GM19238 (cell line): Measurements from ENCODE around the gene WHAMM.
"Not testable (repeated sequence)": the region's sequence is repeated elsewhere in the genome, so short reads cannot be mapped to it uniquely, and the experiment has no call there.

Experiments used
- DNase-seq: peaks from one replicate; pipeline ENCODE4 v3.0.0; 2011; ENCODE audit warnings: low spot score; ENCODE audit not compliant: insufficient read length

Gene WHAMM

DNA sequence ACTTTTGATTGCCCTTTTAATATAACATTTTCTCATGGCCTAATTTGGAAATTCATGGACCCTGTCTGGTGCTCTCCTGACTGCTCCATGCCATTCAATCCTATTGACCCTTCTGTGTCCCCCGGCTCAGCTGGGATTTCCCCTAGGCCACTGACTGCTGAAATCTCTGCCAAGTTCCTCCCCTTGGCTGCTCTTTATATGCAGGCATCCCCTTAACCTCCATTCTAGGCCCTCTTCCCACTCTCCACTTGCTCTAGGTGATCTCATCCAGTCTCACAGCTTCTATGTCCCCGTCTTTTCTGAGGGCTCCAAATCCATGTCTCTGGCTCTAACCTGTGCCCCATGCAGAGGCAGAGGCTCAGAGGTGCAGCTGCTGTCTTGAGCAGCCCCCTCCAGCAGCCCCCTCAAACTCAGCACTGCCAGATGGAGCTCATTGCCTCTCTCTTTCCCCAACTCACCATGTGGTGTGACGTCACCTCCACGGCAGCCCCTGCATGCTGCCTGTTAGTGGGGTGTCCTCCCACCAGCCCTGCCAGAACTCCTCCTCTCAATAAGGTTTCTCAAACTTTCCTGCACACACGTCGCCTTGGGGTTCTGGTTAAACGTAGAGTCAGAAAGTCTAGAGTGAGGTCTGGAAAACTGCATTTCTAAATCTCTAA, 10.1 kb upstream of the WHAMM start:
- DNase-seq = no peak

- no peak for DNase-seq
Measured at GRCh38 chr15:82802497-82802896, 6.9 kb upstream of the WHAMM start.

DNA sequence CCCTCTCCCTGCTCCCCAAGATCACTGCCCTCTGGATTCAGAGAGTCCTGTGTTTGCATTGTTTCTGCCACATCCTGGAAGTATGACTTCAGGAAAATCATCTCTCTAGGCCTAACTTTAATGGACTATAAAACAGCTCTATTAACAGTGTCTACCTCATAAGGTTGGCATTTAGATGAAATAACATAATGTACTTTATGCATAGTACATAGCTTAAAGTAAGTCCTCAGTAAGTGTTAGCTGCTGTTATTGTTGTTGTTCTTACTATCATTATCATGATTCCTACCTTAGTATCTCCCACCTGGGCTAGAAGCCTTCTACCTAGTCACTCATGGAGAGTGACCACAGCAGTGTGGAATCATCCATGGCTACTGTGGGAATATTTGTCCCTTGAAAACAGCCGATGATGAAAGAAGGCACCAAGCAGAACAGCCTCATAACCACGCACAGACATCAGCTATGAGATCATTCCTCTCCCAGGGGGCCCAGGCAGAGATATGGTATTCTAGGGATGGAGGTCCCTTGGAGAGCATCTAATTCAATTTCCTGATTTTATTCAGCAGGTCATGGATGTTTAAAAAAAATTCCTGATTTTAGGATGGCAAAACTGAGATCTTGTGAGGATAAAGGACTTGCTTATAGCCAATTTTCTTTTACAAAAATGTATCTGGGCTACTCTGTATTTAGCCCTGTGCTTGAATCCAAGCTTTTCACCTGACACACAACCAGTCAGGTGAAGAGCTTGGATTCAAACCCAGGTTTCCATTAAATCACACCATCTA, 5.4 kb upstream of the WHAMM start:
- DNase-seq = no peak

- DNase-seq = no peak
Measured at GRCh38 chr15:82804575-82804949, 4.9 kb upstream of the WHAMM start.

DNA sequence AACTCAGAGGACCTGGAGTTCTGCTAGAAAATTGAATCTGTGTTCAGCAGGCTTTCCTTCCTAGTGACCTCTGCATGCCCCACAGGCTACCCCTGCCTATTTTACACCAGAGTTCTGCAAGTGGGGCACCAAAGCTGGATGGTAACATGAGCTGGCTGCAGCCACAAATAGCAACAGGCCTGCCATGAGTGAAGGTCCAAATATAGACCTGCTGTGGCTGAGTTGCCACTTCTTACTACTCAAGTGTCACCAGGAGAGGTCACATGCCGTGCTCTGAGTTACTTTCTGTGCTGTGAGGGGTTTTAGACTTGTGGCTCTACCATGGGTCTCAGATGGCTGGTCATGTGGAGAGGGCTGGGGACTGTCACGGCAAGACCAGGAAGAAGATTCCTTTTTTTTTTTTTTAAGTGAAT, 3.4 kb upstream of the WHAMM start, which contains the start of gene FSD2:
FSD2 (minus strand) TSS at position 76 of the 413 bp plus-strand sequence. CDS start 18,679 bp downstream, outside the sequence.
- DNase-seq = peak; percentile 37

GRCh38 chr15:82807920-82808633, 1.4 kb upstream of the WHAMM start:
- no peak for DNase-seq

DNA sequence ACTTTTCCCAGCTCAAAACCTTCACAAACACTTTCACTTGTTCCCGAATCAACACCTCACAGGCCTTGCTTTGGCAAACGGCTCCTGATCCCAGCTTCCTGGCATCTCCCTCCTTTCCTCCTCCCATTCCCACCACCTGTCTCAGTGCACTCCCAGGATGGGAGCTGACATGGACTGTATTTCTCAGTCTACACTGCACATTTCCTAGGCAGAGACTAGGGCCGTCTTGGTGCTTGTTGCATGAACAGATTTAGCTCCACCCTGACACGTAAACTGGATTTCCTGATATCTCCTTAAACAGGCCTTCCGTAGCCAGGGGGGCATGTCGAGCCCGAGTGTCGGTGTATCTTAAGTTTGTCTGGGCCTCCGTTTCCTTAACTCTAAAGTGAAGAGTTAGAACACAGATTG, 790 bp upstream of the WHAMM start:
- DNase-seq = no peak

DNA sequence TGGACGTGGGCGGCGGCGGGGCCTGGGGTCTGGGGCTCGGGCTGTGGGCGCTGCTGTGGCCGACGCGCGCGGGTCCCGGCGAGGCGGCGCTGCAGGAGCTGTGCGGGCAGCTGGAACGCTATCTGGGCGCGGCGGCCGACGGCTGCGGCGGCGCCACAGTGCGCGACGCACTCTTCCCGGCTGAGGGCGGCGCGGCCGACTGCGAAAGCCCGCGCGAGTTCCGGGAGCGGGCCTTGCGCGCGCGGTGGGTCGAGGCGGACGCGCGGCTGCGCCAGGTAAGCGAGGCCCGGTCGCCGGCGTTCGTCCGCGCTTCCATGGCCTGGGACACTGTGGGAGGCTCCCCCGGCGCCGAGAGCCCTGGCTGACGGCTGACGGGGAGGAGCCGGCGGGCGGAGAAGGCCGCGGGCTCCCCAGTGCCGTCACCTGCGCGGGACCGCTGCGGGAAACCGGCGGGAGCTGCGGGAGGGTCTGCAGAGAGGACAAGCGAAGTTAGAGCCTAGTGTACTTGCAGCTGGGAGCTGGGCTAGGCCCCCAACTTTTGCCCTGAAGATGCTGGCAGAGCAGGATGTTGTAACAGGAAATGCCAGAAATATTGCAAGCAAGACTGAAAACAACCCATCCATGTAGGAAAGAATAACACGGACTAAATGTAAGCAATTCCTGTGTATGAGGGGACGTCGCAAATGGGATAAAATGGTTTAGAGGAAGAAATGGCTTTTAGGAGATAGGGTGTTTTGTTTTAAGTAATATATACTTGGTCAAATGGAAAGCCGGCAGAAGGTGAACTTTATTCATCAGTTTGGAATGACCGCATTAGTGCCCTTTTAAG, 847 bp downstream of the WHAMM start:
- no peak for DNase-seq

DNA sequence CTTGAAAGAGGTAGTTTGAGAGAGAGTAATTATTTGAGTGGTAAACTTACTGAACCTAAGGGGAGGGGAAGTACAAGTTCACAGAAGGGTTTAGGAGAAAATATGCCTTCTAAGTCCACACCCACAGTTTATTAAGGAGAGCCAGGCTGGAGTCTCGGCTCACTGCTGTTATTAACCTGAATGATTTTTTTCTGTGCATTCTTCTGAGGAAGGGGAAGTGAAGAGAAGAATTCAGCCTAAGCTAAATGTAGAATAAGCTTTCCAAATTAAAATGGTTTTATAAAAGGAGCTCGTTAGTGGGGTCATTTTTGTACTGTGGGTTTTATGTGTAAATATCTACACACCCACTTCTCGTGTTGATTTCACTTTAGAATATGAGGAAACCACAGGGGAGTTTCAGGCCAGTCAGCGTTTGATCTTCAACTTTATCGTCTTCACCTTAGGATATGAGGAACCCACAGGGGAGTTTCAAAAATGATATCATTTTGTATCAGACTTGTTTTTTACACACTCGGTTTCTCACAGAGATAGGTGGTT, 1.5 kb downstream of the WHAMM start:
- DNase-seq = no peak

- no peak for DNase-seq
Measured at GRCh38 chr15:82812994-82813393, 3.6 kb downstream of the WHAMM start.

DNA sequence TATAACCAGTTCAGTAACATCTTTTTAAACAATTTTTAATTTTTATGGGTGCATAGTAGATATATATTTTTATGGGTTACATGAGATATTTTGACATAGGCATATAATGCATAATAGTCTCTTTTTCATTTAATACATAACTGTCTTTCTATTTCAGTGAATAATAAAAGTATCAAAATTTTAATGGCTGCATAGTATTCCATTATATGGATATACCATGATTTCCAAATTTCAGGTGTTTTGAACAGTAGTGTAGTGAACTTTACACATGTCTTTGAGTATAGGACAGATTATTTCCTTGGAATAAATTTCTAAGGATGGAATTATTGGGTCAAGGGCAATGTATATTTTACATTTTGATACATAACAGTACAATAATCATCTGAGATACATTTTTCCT, 10.7 kb downstream of the WHAMM start:
- no peak for DNase-seq

DNA sequence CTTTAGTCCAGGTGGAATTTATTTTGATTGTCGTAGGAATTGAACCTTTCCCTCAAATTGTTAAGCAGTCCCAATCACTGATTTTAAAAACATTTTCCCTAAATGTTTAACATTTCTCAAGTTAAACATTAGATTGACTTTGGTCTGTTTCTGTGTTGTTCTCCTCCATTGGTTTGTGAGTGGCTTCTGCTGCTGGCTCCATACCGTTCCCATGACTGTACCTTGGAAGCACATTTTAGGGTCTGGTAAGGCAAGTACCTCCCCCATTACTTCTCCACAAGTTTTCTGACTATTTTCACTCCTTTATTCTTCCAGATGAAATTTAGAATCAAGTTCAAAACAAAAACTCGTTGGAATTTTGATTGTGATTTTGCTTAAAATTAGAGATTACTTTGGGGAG, 12.0 kb downstream of the WHAMM start:
- not testable (repeated sequence) for DNase-seq

GRCh38 chr15:82821851-82822250, 12.4 kb downstream of the WHAMM start:
- DNase-seq = not testable (repeated sequence)

DNA sequence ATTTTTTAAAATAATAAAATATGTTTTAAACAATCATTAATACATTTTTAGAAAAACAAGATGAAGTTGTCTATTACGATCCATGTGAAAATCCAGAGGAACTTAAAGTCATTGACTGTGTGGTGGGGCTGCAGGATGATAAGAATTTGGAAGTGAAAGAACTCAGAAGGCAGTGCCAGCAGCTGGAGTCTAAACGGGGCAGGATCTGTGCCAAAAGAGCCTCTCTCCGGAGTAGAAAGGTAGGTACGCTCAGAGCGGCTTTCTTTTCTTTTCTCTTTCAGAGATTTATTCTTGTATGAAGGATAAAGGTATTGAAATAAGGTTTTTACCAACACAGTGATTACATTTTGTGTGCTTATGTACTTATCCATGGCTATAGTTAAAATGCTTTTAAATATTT, 13.6 kb downstream of the WHAMM start:
- DNase-seq = no peak

DNA sequence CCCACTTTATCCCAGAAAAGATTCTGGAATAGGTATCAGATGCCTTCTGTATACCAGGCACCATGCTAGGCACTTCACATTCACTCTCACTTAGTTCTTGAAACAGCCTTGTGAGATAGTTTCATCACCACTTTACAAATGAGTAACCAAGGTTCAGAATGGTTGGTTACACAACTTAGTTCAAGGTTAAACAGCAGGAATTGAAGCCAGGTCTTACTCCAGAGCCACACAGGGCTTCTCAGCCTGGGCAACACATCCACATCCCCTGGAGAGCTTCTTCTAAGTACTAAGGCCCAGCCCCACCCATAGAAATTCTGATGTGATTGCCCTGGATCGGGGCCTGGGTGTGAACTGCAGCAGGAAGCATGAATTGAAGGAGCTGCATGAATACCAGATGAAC, 18.6 kb downstream of the WHAMM start:
- DNase-seq = no peak

- DNase-seq = no peak
Measured at GRCh38 chr15:82829234-82829633, 19.8 kb downstream of the WHAMM start.

GRCh38 chr15:82830427-82831173, 21.2 kb downstream of the WHAMM start:
- DNase-seq = no peak

- DNase-seq = no peak
Measured at GRCh38 chr15:82831894-82832600, 22.6 kb downstream of the WHAMM start.

DNA sequence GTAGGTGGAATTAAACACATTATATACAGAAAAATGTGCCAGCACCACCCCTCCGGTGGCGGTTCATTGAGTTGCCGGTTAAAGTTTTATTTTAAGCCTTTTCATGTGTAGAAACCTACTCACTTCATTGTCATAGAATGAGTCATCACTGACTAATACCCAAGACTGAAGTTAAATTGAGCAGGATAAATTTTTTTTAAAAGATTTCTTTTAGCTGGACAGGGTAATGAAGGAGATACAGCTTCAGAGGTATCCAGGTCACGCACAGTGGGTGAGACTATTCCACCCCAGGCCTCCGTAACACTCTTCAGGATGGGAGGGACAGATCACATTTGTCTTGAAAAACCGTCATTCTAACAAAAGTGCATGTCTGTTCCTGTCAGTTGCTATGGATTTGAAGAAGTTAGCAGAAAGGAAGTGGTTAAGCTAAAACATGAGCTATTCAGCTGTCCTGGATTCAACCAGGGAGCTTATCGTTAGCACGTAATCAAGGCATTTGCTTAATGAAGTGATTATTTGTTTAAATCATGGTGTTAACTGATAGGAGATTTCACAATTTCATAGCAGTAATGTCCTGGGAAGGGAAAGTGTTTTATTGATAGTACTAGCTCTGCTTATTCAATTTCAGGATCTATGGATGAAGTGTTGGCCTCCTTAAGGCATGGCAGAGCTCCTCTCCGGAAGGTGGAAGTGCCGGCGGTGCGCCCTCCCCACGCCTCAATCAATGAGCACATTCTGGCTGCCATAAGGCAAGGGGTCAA, 23.4 kb downstream of the WHAMM start:
- DNase-seq = no peak
